Panc1 (cell line): ENCODE results near the gene DBP. TPM values are rescaled to one million over a fixed set of nuclear protein-coding genes. Genes with fewer than 3 reads are reported as not detected.

Source experiments
- ATAC-seq: fragments of 200-7000 bp; cut with Tn5 transposase; 2 replicates; pipeline ENCODE4 v1.9.1; 2020; ENCODE audit warnings: mild to moderate bottlenecking, moderate library complexity
- BruUV-seq: library from RNA; stranded (reverse); fragments of 400-500 nt; replicated peaks from 2 replicates; lab custom pipeline; 2021; lab: Mats Ljungman, UMichigan
- CTCF ChIA-PET: fragments of 300-600 bp; sonication (Branson Sonifier 250); formaldehyde crosslinking; loops from one replicate; lab custom pipeline; 2022; ENCODE audit warnings: antibody characterized with exemption; lab: Charles Lee
- POLR2A ChIA-PET: fragments of 300-600 bp; sonication (Branson Sonifier 250); formaldehyde crosslinking; loops from one replicate; lab custom pipeline; 2022; ENCODE audit warnings: antibody characterized with exemption; lab: Charles Lee
- DNase-seq: peaks from one replicate; pipeline ENCODE4 v3.0.0-alpha.2; 2010; ENCODE audit warnings: low read depth, low spot score
- H3K27ac ChIP-seq: 2 replicates; pipeline ENCODE4 v1.5.1; 2011; ENCODE audit warnings: mild to moderate bottlenecking, low read length, inconsistent platforms
- H3K27me3 ChIP-seq: fragments of 200-500 bp; sonication (Bioruptor generic); 2 replicates; pipeline ENCODE4 v1.6.0; 2014; ENCODE audit warnings: low read length, inconsistent platforms; ENCODE audit not compliant: control insufficient read depth, insufficient read depth
- H3K36me3 ChIP-seq: fragments of 200-500 bp; sonication (Bioruptor generic); 2 replicates; pipeline ENCODE4 v1.5.1; 2014; ENCODE audit warnings: inconsistent platforms, mild to moderate bottlenecking, low read length, moderate library complexity; ENCODE audit not compliant: control insufficient read depth, insufficient read depth
- H3K4me1 ChIP-seq: 2 replicates; pipeline ENCODE4 v1.5.1; 2011; ENCODE audit warnings: inconsistent platforms, mild to moderate bottlenecking, low read length, moderate library complexity; ENCODE audit not compliant: control insufficient read depth, insufficient read depth
- H3K4me3 ChIP-seq, 2 experiments: 2 replicates each; pipeline ENCODE4 v1.5.1; 2011 to 2012; ENCODE audit warnings: low read depth in 2 of 2, low read length in 2 of 2, mild to moderate bottlenecking in 2 of 2, inconsistent platforms in 1 of 2, moderate library complexity in 1 of 2
- H3K9me3 ChIP-seq: fragments of 200-500 bp; sonication (Bioruptor generic); 2 replicates; pipeline ENCODE4 v1.5.1; 2014; ENCODE audit warnings: low read depth, mild to moderate bottlenecking, inconsistent platforms, low read length, moderate library complexity; ENCODE audit not compliant: control insufficient read depth, insufficient read depth
- CTCF ChIP-seq: fragments of 450-650 bp; IDR thresholded peaks from 2 replicates; pipeline ENCODE4 v1.5.1; 2017; ENCODE audit warnings: mild to moderate bottlenecking
- POLR2AphosphoS5 ChIP-seq: IDR thresholded peaks from 2 replicates; pipeline ENCODE4 v1.6.1; 2012; ENCODE audit warnings: mild to moderate bottlenecking, low read depth, low read length, moderate library complexity
- REST ChIP-seq, 2 experiments: IDR thresholded peaks; 2 replicates each; pipeline ENCODE4 v1.6.1; 2011 to 2012; ENCODE audit warnings: low read depth in 2 of 2, control low read depth in 1 of 2, low read length in 1 of 2, mild to moderate bottlenecking in 1 of 2, moderate library complexity in 1 of 2; ENCODE audit not compliant: insufficient read depth in 1 of 2
- SIN3A ChIP-seq: IDR thresholded peaks from 2 replicates; pipeline ENCODE4 v1.6.1; 2012; ENCODE audit warnings: low read depth, mild to moderate bottlenecking, low read length, moderate library complexity, borderline replicate concordance; ENCODE audit not compliant: insufficient read depth
- TCF7L2 ChIP-seq: IDR thresholded peaks from 2 replicates; pipeline ENCODE4 v1.6.1; 2011; ENCODE audit warnings: mild to moderate bottlenecking, low read depth, low read length, inconsistent platforms
- in situ Hi-C: cut with HindIII; loops from 2 replicates; pipeline ENCODE4 v1.10.0; 2016; ENCODE audit warnings: low sequenced_read_pairs, low pct_unique_long_range_greater_than_20kb
- intact Hi-C: fragments of 100-400 bp; cut with micrococcal nuclease; formaldehyde crosslinking; loops from one replicate; pipeline ENCODE4 v1.10.0; 2022; ENCODE audit not compliant: unreplicated experiment
- total RNA-seq: library from RNA; stranded (reverse); gene quantifications from one replicate; pipeline ENCODE4 v1.2.1, GENCODE V29; 2021; ENCODE audit not compliant: unreplicated experiment

DBP gene
- total RNA-seq, 1 experiment from 2014 or later = 7.4 TPM

- CTCF ChIA-PET = no interaction called here
Observed at GRCh38 chr19:48631225-48631624, 6.0 kb downstream of the DBP start.

GRCh38 chr19:48630296-48631063 is 6.7 kb downstream of the DBP start:
- Histone ChIP-seq H3K27me3 (no peaks in the 10 kb centered on the region), H3K4me1 (peaks cover 23% of the 10 kb centered on the region), H3K4me3 (no peak overlapping the region), H3K9me3 (no peaks in the 10 kb centered on the region), H3K36me3 (no peaks in the 10 kb centered on the region), H3K27ac (no peak overlapping the region)
- ATAC-seq = no peak
- intact Hi-C loops (no loop called here), in situ Hi-C loops (no loop called here)
- no peak for TF ChIP-seq SIN3A
- no peak for TF ChIP-seq CTCF
- no peak for TF ChIP-seq REST (IDR thresholded peaks at IDR 0.05; ENCODE audit: insufficient read depth in 1 of 2, low read depth in 2 of 2, low read length in 1 of 2)
- TF ChIP-seq POLR2AphosphoS5 = no peak
- no peak for TF ChIP-seq TCF7L2
- CTCF ChIA-PET = no interaction called here
- BruUV-seq = no TSS peak
- DNase-seq = no peak
- POLR2A ChIA-PET = no interaction called here

More at GRCh38 chr19:48631225-48631624, 6.0 kb downstream of the DBP start:
- Histone ChIP-seq H3K36me3 (no peaks in the 10 kb centered on the region), H3K4me3 (no peak overlapping the region), H3K4me1 (peaks cover 23% of the 10 kb centered on the region), H3K9me3 (no peaks in the 10 kb centered on the region), H3K27me3 (no peaks in the 10 kb centered on the region), H3K27ac (no peak overlapping the region)
- ATAC-seq = no peak
- POLR2A ChIA-PET = interaction anchor here (0.6 kb wide), 1 partner anchor 15 kb away, joined by 3 read pairs; no protein-coding TSS in a partner anchor
- no TSS peak for BruUV-seq
- TF ChIP-seq REST (IDR thresholded peaks at IDR 0.05; ENCODE audit: insufficient read depth in 1 of 2, low read depth in 2 of 2, low read length in 1 of 2) = no peak
- no peak for TF ChIP-seq POLR2AphosphoS5
- TF ChIP-seq CTCF = no peak
- TF ChIP-seq SIN3A = no peak
- no peak for TF ChIP-seq TCF7L2
- intact Hi-C loops (no loop called here), in situ Hi-C loops (no loop called here)
- DNase-seq = no peak
